Liver (tissue), 9 donors: Measurements from ENCODE around the gene KAT14. TPM values are rescaled to one million over a fixed set of nuclear protein-coding genes. Genes with fewer than 3 reads are reported as not detected.

Experiments used
- DNase-seq: peaks from one replicate; pipeline ENCODE4 v3.0.0-alpha.2; 2017; ENCODE audit warnings: low spot score
- H3K27ac ChIP-seq, 2 donors: one replicate each; pipeline ENCODE4 v1.7.0; 2013; ENCODE audit warnings: inconsistent platforms in 2 of 2, low read length in 2 of 2, control low read depth in 1 of 2, low read depth in 1 of 2, mild to moderate bottlenecking in 1 of 2
- H3K27me3 ChIP-seq, 4 donors: one replicate each; pipeline versions ENCODE4 v1.6.1 to v1.7.0; 2013; ENCODE audit warnings: low read length in 3 of 4, inconsistent platforms in 1 of 4, mild to moderate bottlenecking in 1 of 4, moderate library complexity in 1 of 4; ENCODE audit not compliant: control insufficient read depth in 4 of 4, insufficient read depth in 4 of 4
- H3K36me3 ChIP-seq, 4 donors: one replicate each; pipeline versions ENCODE4 v1.6.1 to v1.7.0; 2013; ENCODE audit warnings: low read length in 3 of 4, mild to moderate bottlenecking in 3 of 4, low read depth in 1 of 4, moderate library complexity in 1 of 4; ENCODE audit not compliant: control insufficient read depth in 4 of 4, insufficient read depth in 3 of 4
- H3K4me1 ChIP-seq, 4 donors: one replicate each; pipeline versions ENCODE4 v1.6.1 to v1.7.0; 2013; ENCODE audit warnings: low read length in 3 of 4, mild to moderate bottlenecking in 3 of 4, moderate library complexity in 1 of 4; ENCODE audit not compliant: control insufficient read depth in 4 of 4, insufficient read depth in 4 of 4
- H3K4me3 ChIP-seq, 3 donors: one replicate each; pipeline versions ENCODE4 v1.6.1 to v1.7.0; 2013; ENCODE audit warnings: low read length in 3 of 3, control low read depth in 1 of 3, low read depth in 1 of 3, mild to moderate bottlenecking in 1 of 3
- H3K9ac ChIP-seq, 2 donors: one replicate each; pipeline ENCODE4 v1.7.0; 2013; ENCODE audit warnings: low read length in 2 of 2, mild to moderate bottlenecking in 2 of 2, moderate library complexity in 2 of 2, control low read depth in 1 of 2, low read depth in 1 of 2
- H3K9me3 ChIP-seq, 4 donors: one replicate each; pipeline versions ENCODE4 v1.6.1 to v1.7.0; 2013; ENCODE audit warnings: low read length in 3 of 4; ENCODE audit not compliant: control insufficient read depth in 4 of 4
- EGR1 ChIP-seq, 2 donors: IDR thresholded peaks; 2 replicates each; pipeline ENCODE4 v1.6.1; 2016 to 2018; ENCODE audit warnings: antibody characterized with exemption in 2 of 2, low read depth in 2 of 2
- FOXA1 ChIP-seq: IDR thresholded peaks from 2 replicates; pipeline ENCODE4 v1.6.1; 2016; ENCODE audit warnings: antibody characterized with exemption
- GABPA ChIP-seq, 2 donors: IDR thresholded peaks in 1 of 2; conservative IDR thresholded peaks in 1 of 2; 2 replicates each; pipeline ENCODE4 v1.6.1; 2016; ENCODE audit warnings: antibody characterized with exemption in 2 of 2, mild to moderate bottlenecking in 1 of 2, moderate library complexity in 1 of 2
- HNF4A ChIP-seq, 2 donors: conservative IDR thresholded peaks; 2 replicates each; pipeline ENCODE4 v1.6.1; 2016; ENCODE audit warnings: antibody characterized with exemption in 2 of 2, mild to moderate bottlenecking in 2 of 2
- HNF4G ChIP-seq: IDR thresholded peaks from 2 replicates; pipeline ENCODE4 v1.6.1; 2016; ENCODE audit warnings: antibody characterized with exemption
- NR2F2 ChIP-seq: IDR thresholded peaks from 2 replicates; pipeline ENCODE4 v1.6.1; 2016; ENCODE audit warnings: antibody characterized with exemption
- RXRA ChIP-seq, 2 donors: IDR thresholded peaks; 2 replicates each; pipeline ENCODE4 v1.6.1; 2017 to 2018; ENCODE audit warnings: antibody characterized with exemption in 2 of 2, mild to moderate bottlenecking in 1 of 2
- SP1 ChIP-seq: IDR thresholded peaks from 2 replicates; pipeline ENCODE4 v1.6.1; 2018; ENCODE audit warnings: antibody characterized with exemption, mild to moderate bottlenecking
- TAF1 ChIP-seq: conservative IDR thresholded peaks from 2 replicates; pipeline ENCODE4 v1.6.1; 2016; ENCODE audit warnings: antibody characterized with exemption, mild to moderate bottlenecking
- WGBS: extraction: QIAGEN DNeasy Blood & Tissue Kit; methylation state at CpG from one replicate; pipeline ENCODE4 v1.1.7; 2013; 5-methylcytosine and 5-hydroxymethylcytosine counted together
- polyA plus RNA-seq, 2 donors: library from polyadenylated mRNA; stranded (reverse) in 1 of 2; unstranded in 1 of 2; fragments of 200-250 nt in 1 of 2; fragments of >200 nt in 1 of 2; fragmentation: Nextera tagmentation in 1 of 2; extraction: Ambion mirVana in 1 of 2; gene quantifications; one replicate each; pipeline versions ENCODE4 v1.2.1 to v1.2.3, GENCODE V29; 2013 to 2015
- total RNA-seq, 2 donors: library from RNA; depleted of rRNA; stranded (reverse); fragments of >200 nt; gene quantifications; one replicate each; pipeline ENCODE4 v1.2.3, GENCODE V29; 2014
- TF ChIP-seq, protein P1 (sequence below): IDR thresholded peaks from 2 replicates; pipeline ENCODE4 v1.6.1; 2016; ENCODE audit warnings: antibody characterized with exemption
- TF ChIP-seq, protein P2 (sequence below): fragments of 150-350 bp; IDR thresholded peaks from 2 replicates; pipeline ENCODE4 v1.5.1; 2017; ENCODE audit warnings: improper control_type of control experiment, low read depth, low read length; ENCODE audit not compliant: missing input control
- TF ChIP-seq, protein P3 (sequence below): IDR thresholded peaks from 2 replicates; pipeline ENCODE4 v1.6.1; 2016; ENCODE audit warnings: antibody characterized with exemption
- TF ChIP-seq, protein P4 (sequence below): IDR thresholded peaks from 2 replicates; pipeline ENCODE4 v1.6.1; 2016; ENCODE audit warnings: antibody characterized with exemption
- donor health status: healthy.
- donor health status: healthy.
- donor health status: healthy.
- donor health status: healthy.
- donor health status: healthy.

KAT14 gene
- total and polyA plus RNA-seq, 4 donors = 5.5 to 10.2 (median 6.2) TPM

DNA sequence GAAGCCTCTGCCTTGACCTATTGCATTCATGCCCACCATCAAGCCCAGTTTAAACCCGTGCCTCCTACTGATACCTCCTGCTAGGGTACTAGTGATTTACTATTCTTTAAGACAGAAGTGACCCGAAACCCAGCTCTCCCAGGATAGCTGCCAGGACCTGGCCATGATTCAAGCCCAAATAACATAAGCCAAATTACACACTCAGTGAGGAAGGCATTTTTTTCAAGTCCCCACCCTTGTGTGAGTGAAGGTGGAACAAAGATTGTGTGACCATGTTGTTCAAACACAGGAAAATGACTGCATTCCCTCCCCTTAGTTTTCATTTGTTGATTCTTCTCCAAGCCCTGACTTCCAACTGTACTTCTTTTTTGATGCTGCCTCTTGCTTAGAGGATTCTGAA, 3.7 kb upstream of the KAT14 start:
- WGBS = 52% methylated on average over 2 of the region's 2 CpGs
- Histone ChIP-seq H3K36me3 (no peaks in the 10 kb centered on the region), H3K9me3 (no peaks in the 10 kb centered on the region), H3K4me1 (peaks cover 0 to 10% (median 6%) of the 10 kb centered on the region in 4 donors), H3K9ac (no peak overlapping the region), H3K27ac (no peak overlapping the region), H3K4me3 (no peak overlapping the region), H3K27me3 (no peaks in the 10 kb centered on the region)
- no peak for TF ChIP-seq HNF4A (conservative IDR thresholded peaks at IDR 0.05)
- TF ChIP-seq FOXA1 = no peak
- TF ChIP-seq, protein P1, sequence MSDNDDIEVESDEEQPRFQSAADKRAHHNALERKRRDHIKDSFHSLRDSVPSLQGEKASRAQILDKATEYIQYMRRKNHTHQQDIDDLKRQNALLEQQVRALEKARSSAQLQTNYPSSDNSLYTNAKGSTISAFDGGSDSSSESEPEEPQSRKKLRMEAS = no peak
- TF ChIP-seq HNF4G = no peak
- TF ChIP-seq, protein P2, sequence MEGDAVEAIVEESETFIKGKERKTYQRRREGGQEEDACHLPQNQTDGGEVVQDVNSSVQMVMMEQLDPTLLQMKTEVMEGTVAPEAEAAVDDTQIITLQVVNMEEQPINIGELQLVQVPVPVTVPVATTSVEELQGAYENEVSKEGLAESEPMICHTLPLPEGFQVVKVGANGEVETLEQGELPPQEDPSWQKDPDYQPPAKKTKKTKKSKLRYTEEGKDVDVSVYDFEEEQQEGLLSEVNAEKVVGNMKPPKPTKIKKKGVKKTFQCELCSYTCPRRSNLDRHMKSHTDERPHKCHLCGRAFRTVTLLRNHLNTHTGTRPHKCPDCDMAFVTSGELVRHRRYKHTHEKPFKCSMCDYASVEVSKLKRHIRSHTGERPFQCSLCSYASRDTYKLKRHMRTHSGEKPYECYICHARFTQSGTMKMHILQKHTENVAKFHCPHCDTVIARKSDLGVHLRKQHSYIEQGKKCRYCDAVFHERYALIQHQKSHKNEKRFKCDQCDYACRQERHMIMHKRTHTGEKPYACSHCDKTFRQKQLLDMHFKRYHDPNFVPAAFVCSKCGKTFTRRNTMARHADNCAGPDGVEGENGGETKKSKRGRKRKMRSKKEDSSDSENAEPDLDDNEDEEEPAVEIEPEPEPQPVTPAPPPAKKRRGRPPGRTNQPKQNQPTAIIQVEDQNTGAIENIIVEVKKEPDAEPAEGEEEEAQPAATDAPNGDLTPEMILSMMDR = no peak
- no peak for TF ChIP-seq GABPA (IDR thresholded peaks at IDR 0.05 in 1 of 2, conservative IDR thresholded peaks at IDR 0.05 in 1 of 2)
- TF ChIP-seq, protein P3, sequence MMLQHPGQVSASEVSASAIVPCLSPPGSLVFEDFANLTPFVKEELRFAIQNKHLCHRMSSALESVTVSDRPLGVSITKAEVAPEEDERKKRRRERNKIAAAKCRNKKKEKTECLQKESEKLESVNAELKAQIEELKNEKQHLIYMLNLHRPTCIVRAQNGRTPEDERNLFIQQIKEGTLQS = no peak
- no peak for TF ChIP-seq NR2F2
- no peak for TF ChIP-seq EGR1 (IDR thresholded peaks at IDR 0.05; ENCODE audit: low read depth in 2 of 2)
- TF ChIP-seq, protein P4, sequence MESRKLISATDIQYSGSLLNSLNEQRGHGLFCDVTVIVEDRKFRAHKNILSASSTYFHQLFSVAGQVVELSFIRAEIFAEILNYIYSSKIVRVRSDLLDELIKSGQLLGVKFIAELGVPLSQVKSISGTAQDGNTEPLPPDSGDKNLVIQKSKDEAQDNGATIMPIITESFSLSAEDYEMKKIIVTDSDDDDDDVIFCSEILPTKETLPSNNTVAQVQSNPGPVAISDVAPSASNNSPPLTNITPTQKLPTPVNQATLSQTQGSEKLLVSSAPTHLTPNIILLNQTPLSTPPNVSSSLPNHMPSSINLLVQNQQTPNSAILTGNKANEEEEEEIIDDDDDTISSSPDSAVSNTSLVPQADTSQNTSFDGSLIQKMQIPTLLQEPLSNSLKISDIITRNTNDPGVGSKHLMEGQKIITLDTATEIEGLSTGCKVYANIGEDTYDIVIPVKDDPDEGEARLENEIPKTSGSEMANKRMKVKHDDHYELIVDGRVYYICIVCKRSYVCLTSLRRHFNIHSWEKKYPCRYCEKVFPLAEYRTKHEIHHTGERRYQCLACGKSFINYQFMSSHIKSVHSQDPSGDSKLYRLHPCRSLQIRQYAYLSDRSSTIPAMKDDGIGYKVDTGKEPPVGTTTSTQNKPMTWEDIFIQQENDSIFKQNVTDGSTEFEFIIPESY = no peak
- no peak for DNase-seq

DNA sequence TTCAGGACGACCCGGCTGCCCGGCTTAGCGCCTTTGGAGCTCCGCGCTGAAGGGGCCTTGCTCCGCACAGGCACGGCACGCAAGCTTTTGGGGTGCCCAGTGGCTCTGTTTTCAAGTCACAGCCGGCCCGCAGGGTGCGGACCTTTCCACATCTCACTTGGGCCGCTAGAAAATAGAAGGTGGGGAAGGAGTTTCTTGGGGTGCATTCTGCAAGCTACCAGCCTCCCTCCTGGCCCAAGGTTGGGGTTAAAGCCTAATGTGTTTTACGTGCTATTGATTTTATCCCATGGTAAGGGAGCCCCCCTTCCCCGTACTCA, 561 bp downstream of the KAT14 start:
- Histone ChIP-seq H3K9me3 (no peaks in the 10 kb centered on the region), H3K9ac (peak overlapping the region; percentile 70 to 95), H3K4me1 (peaks cover 3 to 22% (median 18%) of the 10 kb centered on the region in 4 donors), H3K27ac (peak overlapping the region; percentile 80 to 95), H3K27me3 (no peaks in the 10 kb centered on the region), H3K4me3 (peak overlapping the region; percentile 91 to 96 (median 95)), H3K36me3 (peaks cover 0 to 9% (median 6%) of the 10 kb centered on the region in 4 donors)
- WGBS = under 1% methylated on average over 15 of the region's 15 CpGs
- no peak for DNase-seq
- TF ChIP-seq HNF4A (conservative IDR thresholded peaks at IDR 0.05) (no peak), RXRA (IDR thresholded peaks at IDR 0.05) (no peak), TAF1 (no peak), SP1 (no peak), GABPA (IDR thresholded peaks at IDR 0.05 in 1 of 2, conservative IDR thresholded peaks at IDR 0.05 in 1 of 2) (no peak)
- TF ChIP-seq, protein P3 = no peak
